ENCODE results near the gene MYO9B. TPM values are rescaled to one million over a fixed set of nuclear protein-coding genes. Genes with fewer than 3 reads are reported as not detected.

The MYO9B gene
- total RNA-seq, 1 experiment from 2014 or later: 58.6 TPM

GRCh38 chr19:17121736-17122293 is 46.2 kb downstream of the MYO9B start:
- Histone ChIP-seq H3T11ph (ENCODE audit: low read length) (no peak overlapping the region), H2BK12ac (ENCODE audit: insufficient read length, low read depth, low read length) (no peak overlapping the region), H2BK5ac (ENCODE audit: insufficient read length, low read length) (no peak overlapping the region), H3K79me2 (ENCODE audit: insufficient read depth, low read length) (no peaks in the 10 kb centered on the region), H4K8ac (replicated peaks; ENCODE audit: insufficient read length, low read depth, low read length) (no peak overlapping the region), H2AFZ (ENCODE audit: low read length) (no peak overlapping the region), H3K4ac (ENCODE audit: low read depth, low read length) (no peak overlapping the region), H2BK120ac (ENCODE audit: low read depth, low read length, poor library complexity, severe bottlenecking) (no peak overlapping the region), H4K91ac (ENCODE audit: insufficient read length, low read depth, low read length) (no peak overlapping the region), H3K4me1 (ENCODE audit: insufficient read depth, low read length) (peaks cover 7% of the 10 kb centered on the region; the same call in 1 of the 2 replicates), H3K23ac (ENCODE audit: insufficient read length, low read depth, low read length) (no peak overlapping the region), H4K20me1 (ENCODE audit: control insufficient read depth, insufficient read depth, insufficient read length) (peaks cover 3% of the 10 kb centered on the region), H3K9ac (ENCODE audit: extremely low read depth, insufficient read length, low read length) (no peak overlapping the region), H3K79me1 (ENCODE audit: insufficient read depth, low read depth, low read length, poor library complexity, severe bottlenecking) (no peaks in the 10 kb centered on the region), H3K18ac (ENCODE audit: insufficient read length, low read depth, low read length) (no peak overlapping the region), H4K5ac (ENCODE audit: insufficient read length, low read depth, low read length) (no peak overlapping the region), H3K23me2 (ENCODE audit: insufficient read length, low read depth, low read length, poor library complexity, severe bottlenecking) (no peaks in the 10 kb centered on the region), H3K9me3 (ENCODE audit: control insufficient read depth, low read depth, low read length) (no peaks in the 10 kb centered on the region), H3K27ac (ENCODE audit: insufficient read length, low read depth, low read length) (no peak overlapping the region), H3K56ac (ENCODE audit: insufficient read length, low read depth, low read length) (no peak overlapping the region), H2BK20ac (ENCODE audit: low read depth, low read length, poor library complexity, severe bottlenecking) (no peak overlapping the region), H2BK15ac (ENCODE audit: low read depth, low read length) (no peak overlapping the region), H3K14ac (ENCODE audit: insufficient read depth, low read length) (no peak overlapping the region), H3K4me2 (ENCODE audit: insufficient read depth, insufficient read length, low read length) (no peak overlapping the region), H3K27me3 (ENCODE audit: insufficient read depth, low read length) (no peaks in the 10 kb centered on the region), H2AK5ac (ENCODE audit: insufficient read length, low read length) (no peak overlapping the region)
- Mint-ChIP-seq H3K36me3 (ENCODE audit: insufficient read depth in 1 of 3, low read depth in 3 of 3) (peaks cover 0 to 6% (median 1%) of the 10 kb centered on the region in 3 experiments; a peak in 3 of 7 replicates), H3K9me3 (no peaks in the 10 kb centered on the region), H3K27ac (peak overlapping the region in 1 of 3 experiments; percentile 83; a peak in 1 of 7 replicates), H3K4me3 (no peak overlapping the region), H3K4me1 (peaks cover 20 to 31% of the 10 kb centered on the region in 2 experiments), H3K27me3 (ENCODE audit: low read depth) (no peaks in the 10 kb centered on the region; the same call in 1 of the 2 replicates)
- no peak for DNase-seq
- no CpG with 5 or more reads among the region's 9 CpGs for WGBS (ENCODE audit: extremely low coverage, insufficient read length, low lambda C conversion rate)
- TF ChIP-seq, protein P1, sequence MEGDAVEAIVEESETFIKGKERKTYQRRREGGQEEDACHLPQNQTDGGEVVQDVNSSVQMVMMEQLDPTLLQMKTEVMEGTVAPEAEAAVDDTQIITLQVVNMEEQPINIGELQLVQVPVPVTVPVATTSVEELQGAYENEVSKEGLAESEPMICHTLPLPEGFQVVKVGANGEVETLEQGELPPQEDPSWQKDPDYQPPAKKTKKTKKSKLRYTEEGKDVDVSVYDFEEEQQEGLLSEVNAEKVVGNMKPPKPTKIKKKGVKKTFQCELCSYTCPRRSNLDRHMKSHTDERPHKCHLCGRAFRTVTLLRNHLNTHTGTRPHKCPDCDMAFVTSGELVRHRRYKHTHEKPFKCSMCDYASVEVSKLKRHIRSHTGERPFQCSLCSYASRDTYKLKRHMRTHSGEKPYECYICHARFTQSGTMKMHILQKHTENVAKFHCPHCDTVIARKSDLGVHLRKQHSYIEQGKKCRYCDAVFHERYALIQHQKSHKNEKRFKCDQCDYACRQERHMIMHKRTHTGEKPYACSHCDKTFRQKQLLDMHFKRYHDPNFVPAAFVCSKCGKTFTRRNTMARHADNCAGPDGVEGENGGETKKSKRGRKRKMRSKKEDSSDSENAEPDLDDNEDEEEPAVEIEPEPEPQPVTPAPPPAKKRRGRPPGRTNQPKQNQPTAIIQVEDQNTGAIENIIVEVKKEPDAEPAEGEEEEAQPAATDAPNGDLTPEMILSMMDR (conservative IDR thresholded peaks at IDR 0.05): no peak
